A549 (cell line): ENCODE data around the gene SUPT20HL1. TPM values are rescaled to one million over a fixed set of nuclear protein-coding genes. Genes with fewer than 3 reads are reported as not detected.

Experiments used
- ATAC-seq, 2 experiments: fragments of 200-7000 bp in 1 of 2; fragments of >200 bp in 1 of 2; cut with Nextera tagmentation in 1 of 2; cut with Tn5 transposase in 1 of 2; 3 replicates each; pipeline versions ENCODE4 v1.8.0 to v1.9.1; 2018 to 2020; ENCODE audit warnings: mild to moderate bottlenecking in 1 of 2, moderate library complexity in 1 of 2
- CTCF ChIA-PET: fragments of 300-600 bp; sonication (Branson Sonifier 250); formaldehyde crosslinking; extraction: SDS; loops from one replicate; lab custom pipeline; 2021; ENCODE audit warnings: antibody characterized with exemption, inconsistent platforms; lab: Yijun Ruan, JAX
- POLR2A ChIA-PET: fragments of 350-600 bp; formaldehyde crosslinking; extraction: SDS; loops from one replicate; lab custom pipeline; 2021; ENCODE audit warnings: antibody characterized with exemption, inconsistent platforms; lab: Yijun Ruan, JAX
- DNase-seq, 2 experiments: peaks; one replicate each; pipeline versions ENCODE4 v3.0.0 to v3.0.0-alpha.2; 2011 to 2016; ENCODE audit warnings: low read depth in 1 of 2, low spot score in 1 of 2
- FAIRE-seq: peaks from 2 replicates; lab custom pipeline; 2011; peaks lifted over from hg19 to GRCh38; lab: Jason Lieb, UNC
- H3K27ac ChIP-seq, 2 experiments: fragments of >200 bp; sonication (Bioruptor Twin); formaldehyde crosslinking; 3 replicates each; pipeline ENCODE4 v1.5.1; 2016 to 2017
- H3K4me1 ChIP-seq: fragments of >200 bp; sonication (Bioruptor Twin); formaldehyde crosslinking; 3 replicates; pipeline ENCODE4 v1.6.1; 2016
- H3K4me2 ChIP-seq: fragments of >200 bp; sonication (Bioruptor Twin); formaldehyde crosslinking; 3 replicates; pipeline ENCODE4 v1.6.1; 2016
- H3K4me3 ChIP-seq: fragments of >200 bp; sonication (Bioruptor Twin); formaldehyde crosslinking; 3 replicates; pipeline ENCODE4 v1.5.1; 2016
- H3K9me3 ChIP-seq: fragments of >200 bp; sonication (Bioruptor Twin); formaldehyde crosslinking; 3 replicates; pipeline ENCODE4 v1.6.1; 2016
- CBX2 ChIP-seq: fragments of 200-600 bp; sonication (generic); IDR thresholded peaks from 2 replicates; pipeline ENCODE4 v1.6.1; 2016; ENCODE audit warnings: low read depth, mild to moderate bottlenecking, borderline replicate concordance
- CBX8 ChIP-seq: fragments of 200-600 bp; sonication (generic); IDR thresholded peaks from 2 replicates; pipeline ENCODE4 v1.6.1; 2016
- E2F6 ChIP-seq: IDR thresholded peaks from 2 replicates; pipeline ENCODE4 v1.6.1; 2012; ENCODE audit warnings: low read depth, borderline replicate concordance
- EP300 ChIP-seq, 2 experiments: fragments of >200 bp; sonication (Bioruptor Twin); formaldehyde crosslinking; IDR thresholded peaks; 2 replicates in 1 of 2; 3 replicates in 1 of 2; pipeline ENCODE4 v1.6.1; 2016 to 2017
- FOSB ChIP-seq: fragments of 250-450 bp; sonication (Bioruptor Pico); IDR thresholded peaks from 2 replicates; pipeline ENCODE4 v1.5.0; 2020; ENCODE audit warnings: mild to moderate bottlenecking, moderate library complexity
- FOXS1 ChIP-seq: fragments of 250-450 bp; sonication (Bioruptor Pico); IDR thresholded peaks from 2 replicates; pipeline ENCODE4 v1.5.0; 2020; ENCODE audit warnings: mild to moderate bottlenecking, moderate library complexity
- HMGXB4 ChIP-seq: fragments of 250-450 bp; sonication (Bioruptor Pico); IDR thresholded peaks from 2 replicates; pipeline ENCODE4 v1.5.0; 2021; ENCODE audit warnings: mild to moderate bottlenecking, moderate library complexity, borderline replicate concordance
- JUN ChIP-seq, 2 experiments: fragments of >200 bp; sonication (Bioruptor Twin); formaldehyde crosslinking; IDR thresholded peaks; 2 replicates in 1 of 2; 3 replicates in 1 of 2; pipeline ENCODE4 v1.6.1; 2016 to 2017
- JUNB ChIP-seq: fragments of >200 bp; sonication (Bioruptor Twin); formaldehyde crosslinking; IDR thresholded peaks from 2 replicates; pipeline ENCODE4 v1.6.1; 2016
- NFE2L2 ChIP-seq: fragments of 150-350 bp; conservative IDR thresholded peaks from 2 replicates; pipeline ENCODE4 v1.6.1; 2014; ENCODE audit warnings: low read length
- PHF8 ChIP-seq: fragments of 200-600 bp; sonication (generic); IDR thresholded peaks from 2 replicates; pipeline ENCODE4 v1.6.1; 2016; ENCODE audit warnings: low read depth, mild to moderate bottlenecking, antibody characterized with exemption, moderate library complexity, borderline replicate concordance
- POLR2A ChIP-seq: IDR thresholded peaks from 2 replicates; pipeline ENCODE4 v1.6.1; 2012; ENCODE audit warnings: mild to moderate bottlenecking, low read length
- RAD21 ChIP-seq, 2 experiments: fragments of >200 bp in 1 of 2; sonication (Bioruptor Twin) in 1 of 2; formaldehyde crosslinking in 1 of 2; IDR thresholded peaks in 1 of 2; conservative IDR thresholded peaks in 1 of 2; 2 replicates in 1 of 2; 3 replicates in 1 of 2; pipeline ENCODE4 v1.6.1; 2012 to 2018; ENCODE audit warnings: inconsistent platforms in 1 of 2
- RCOR1 ChIP-seq: fragments of 150-350 bp; IDR thresholded peaks from 2 replicates; pipeline ENCODE4 v1.6.1; 2014; ENCODE audit warnings: antibody characterized with exemption, low read length, low read depth
- REST ChIP-seq: fragments of 200-600 bp; sonication (generic); IDR thresholded peaks from 2 replicates; pipeline ENCODE4 v1.6.1; 2016; ENCODE audit warnings: antibody characterized with exemption, mild to moderate bottlenecking, moderate library complexity
- SMC3 ChIP-seq: fragments of >200 bp; sonication (Bioruptor Twin); formaldehyde crosslinking; IDR thresholded peaks from 3 replicates; pipeline ENCODE4 v1.6.1; 2018; ENCODE audit warnings: inconsistent platforms
- WGBS: methylation state at CpG from one replicate; pipeline ENCODE4 v1.1.6; 2017; ENCODE audit errors: missing lambda C conversion rate; 5-methylcytosine and 5-hydroxymethylcytosine counted together
- polyA plus RNA-seq, 4 experiments: library from polyadenylated mRNA; depleted of rRNA in 3 of 4; stranded (reverse); fragments of >200 nt; fragmentation: RNase III in 1 of 4; extraction: RNeasy Plus Mini Kit Qiagen cat#74134 plus additional on column Dnase treatment in 1 of 4; gene quantifications; 2 replicates in 3 of 4; 3 replicates in 1 of 4; pipeline ENCODE4 v1.2.3, GENCODE V29; 2011 to 2017
- TF ChIP-seq, protein P1 (sequence below): fragments of 250-450 bp; sonication (Bioruptor Pico); IDR thresholded peaks from 2 replicates; pipeline ENCODE4 v1.5.0; 2020; ENCODE audit warnings: low read depth, mild to moderate bottlenecking, moderate library complexity
- TF ChIP-seq, protein P2 (sequence below): fragments of 150-350 bp; IDR thresholded peaks from 2 replicates; pipeline ENCODE4 v1.6.1; 2014; ENCODE audit warnings: low read depth, mild to moderate bottlenecking, low read length

The SUPT20HL1 gene
- polyA plus RNA-seq, 2 of the 4 experiments (the other 2 are of a cell fraction), result not detected

DNA sequence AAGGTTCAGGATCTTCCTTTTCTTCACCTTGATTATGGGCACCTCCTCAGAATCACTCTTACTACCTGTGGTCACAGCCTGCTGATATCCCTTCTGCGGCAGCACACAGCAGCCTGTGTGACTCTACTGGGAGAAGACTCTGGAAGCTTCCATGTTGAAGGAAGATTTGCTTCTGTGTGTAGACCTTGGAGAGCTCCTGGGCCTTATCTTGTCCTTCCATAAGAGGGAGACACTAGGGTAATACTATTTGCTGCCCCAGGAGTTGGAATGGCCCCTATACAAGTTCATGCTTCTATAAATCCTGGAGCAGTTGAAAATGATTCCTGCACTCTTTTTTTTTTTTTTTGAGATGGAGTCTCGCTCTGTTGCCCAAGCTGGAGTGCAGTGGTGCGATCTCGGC lies 10.2 kb upstream of the SUPT20HL1 start:
- ATAC-seq, result no peak
- Histone ChIP-seq H3K9me3 (no peaks in the 10 kb centered on the region), H3K27ac (no peak overlapping the region), H3K4me3 (no peak overlapping the region), H3K4me1 (no peaks in the 10 kb centered on the region), H3K4me2 (no peak overlapping the region)
- WGBS, result 89% methylated on average over 4 of the region's 4 CpGs
- TF ChIP-seq REST, result peak; percentile 31; the same call in 1 of the 2 replicates
- TF ChIP-seq HMGXB4 (CRISPR knock-in tag), result no peak
- FAIRE-seq, result no peak
- ChIA-PET POLR2A (no interaction called here), CTCF (no interaction called here)
- DNase-seq, result no peak

- Histone ChIP-seq H3K27ac (no peak overlapping the region), H3K9me3 (no peaks in the 10 kb centered on the region), H3K4me3 (no peak overlapping the region), H3K4me1 (no peaks in the 10 kb centered on the region), H3K4me2 (no peak overlapping the region)
- 93% methylated on average over 8 of the region's 8 CpGs for WGBS
- FAIRE-seq (no peak), DNase-seq (no peak), ATAC-seq (no peak)
- TF ChIP-seq FOSB (CRISPR knock-in tag) (no peak), RCOR1 (no peak), RAD21 (conservative IDR thresholded peaks at IDR 0.05 in 1 of 2, IDR thresholded peaks at IDR 0.05 in 1 of 2) (no peak), POLR2A (no peak), EP300 (IDR thresholded peaks at IDR 0.05) (no peak), PHF8 (no peak), CBX2 (no peak), E2F6 (no peak), HMGXB4 (CRISPR knock-in tag) (no peak), NFE2L2 (no peak), FOXS1 (CRISPR knock-in tag) (no peak), JUN (IDR thresholded peaks at IDR 0.05) (no peak), CBX8 (no peak), JUNB (no peak), SMC3 (no peak)
- TF ChIP-seq, protein P1, sequence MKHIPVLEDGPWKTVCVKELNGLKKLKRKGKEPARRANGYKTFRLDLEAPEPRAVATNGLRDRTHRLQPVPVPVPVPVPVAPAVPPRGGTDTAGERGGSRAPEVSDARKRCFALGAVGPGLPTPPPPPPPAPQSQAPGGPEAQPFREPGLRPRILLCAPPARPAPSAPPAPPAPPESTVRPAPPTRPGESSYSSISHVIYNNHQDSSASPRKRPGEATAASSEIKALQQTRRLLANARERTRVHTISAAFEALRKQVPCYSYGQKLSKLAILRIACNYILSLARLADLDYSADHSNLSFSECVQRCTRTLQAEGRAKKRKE (CRISPR knock-in tag), result no peak
- TF ChIP-seq, protein P2, sequence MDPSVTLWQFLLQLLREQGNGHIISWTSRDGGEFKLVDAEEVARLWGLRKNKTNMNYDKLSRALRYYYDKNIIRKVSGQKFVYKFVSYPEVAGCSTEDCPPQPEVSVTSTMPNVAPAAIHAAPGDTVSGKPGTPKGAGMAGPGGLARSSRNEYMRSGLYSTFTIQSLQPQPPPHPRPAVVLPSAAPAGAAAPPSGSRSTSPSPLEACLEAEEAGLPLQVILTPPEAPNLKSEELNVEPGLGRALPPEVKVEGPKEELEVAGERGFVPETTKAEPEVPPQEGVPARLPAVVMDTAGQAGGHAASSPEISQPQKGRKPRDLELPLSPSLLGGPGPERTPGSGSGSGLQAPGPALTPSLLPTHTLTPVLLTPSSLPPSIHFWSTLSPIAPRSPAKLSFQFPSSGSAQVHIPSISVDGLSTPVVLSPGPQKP, result no peak
- ChIA-PET POLR2A (no interaction called here), CTCF (interaction anchor here (0.9 kb wide), 1 partner anchor 16 kb away, joined by 3 read pairs; no protein-coding TSS in a partner anchor)
These were observed 5.3 kb upstream of the SUPT20HL1 start for GRCh38 chrX:24355095-24355494.
